Measurements from ENCODE around the gene DUSP22. TPM values are rescaled to one million over a fixed set of nuclear protein-coding genes. Genes with fewer than 3 reads are reported as not detected.

DUSP22 gene
- total and polyA plus RNA-seq, 2 donors (not counting 1 experiment from before 2014, with no cell fraction given): 117 to 133 TPM

GRCh38 chr6:290111-290922 lies 2.0 kb upstream of the DUSP22 start:
- intact Hi-C loops (cut with micrococcal nuclease): loop anchor here (2.0 to 5.0 kb wide), 5 partner anchors 20 to 102 kb away; no protein-coding TSS in a partner anchor
- H3K36me3 ChIP-seq (replicated peaks in 1 of 2; ENCODE audit: control extremely low read depth in 1 of 2, control insufficient read depth in 1 of 2, extremely low read depth in 1 of 2, insufficient read depth in 2 of 2, low read length in 1 of 2): no peaks in the 10 kb centered on the region
- WGBS (ENCODE audit: insufficient coverage): 54% methylated on average over 3 of the region's 9 CpGs
- H3K9me3 ChIP-seq (ENCODE audit: control extremely low read depth in 1 of 3, control insufficient read depth in 2 of 3, insufficient read depth in 1 of 3, low read length in 2 of 3): peaks cover 0 to 4% (median 0%) of the 10 kb centered on the region in 3 donors
- ATAC-seq (ENCODE audit: low read depth): no peak
- Mint-ChIP-seq H3K27ac (peak overlapping the region; percentile 86), H3K9me3 (ENCODE audit: insufficient read depth) (no peaks in the 10 kb centered on the region), H3K4me3 (peak overlapping the region; percentile 74), H3K4me1 (peaks cover 69% of the 10 kb centered on the region), H3K27me3 (no peaks in the 10 kb centered on the region)
- peak; percentile 75 for DNase-seq
- H3K4me3 ChIP-seq (ENCODE audit: control extremely low read depth in 1 of 5, extremely low read depth in 1 of 5, insufficient read depth in 1 of 5, low read depth in 2 of 5, low read length in 4 of 5): peak overlapping the region in 1 of 5 experiments; percentile 87
- peak overlapping the region; percentile 20 for H2AFZ ChIP-seq (ENCODE audit: insufficient read depth, low read depth, low read length, poor library complexity, severe bottlenecking)
- H3K27ac ChIP-seq (ENCODE audit: low read length in 2 of 2): peak overlapping the region; percentile 93 to 95
- H4K20me1 ChIP-seq (ENCODE audit: control insufficient read depth, insufficient read depth, low read length, poor library complexity, severe bottlenecking): no peaks in the 10 kb centered on the region
- H3K79me2 ChIP-seq (ENCODE audit: control insufficient read depth, insufficient read depth, low read length): peaks cover 11% of the 10 kb centered on the region
- H3K4me2 ChIP-seq (replicated peaks; ENCODE audit: low read depth, low read length, poor library complexity, severe bottlenecking): peak overlapping the region; percentile 80
- no peak for TF ChIP-seq CTCF (IDR thresholded peaks at IDR 0.05)
- no peak for TF ChIP-seq EZH2 (IDR thresholded peaks at IDR 0.05; ENCODE audit: borderline replicate concordance, insufficient read depth, low read depth, low read length, poor library complexity, severe bottlenecking)
- peaks cover 80 to 90% of the 10 kb centered on the region in 2 donors for H3K4me1 ChIP-seq (ENCODE audit: control insufficient read depth in 2 of 2, insufficient read depth in 2 of 2, low read length in 2 of 2)
- peak overlapping the region; percentile 74 for H3K9ac ChIP-seq (ENCODE audit: low read length)
- CTCF ChIA-PET: interaction anchor here (0.6 to 3.2 kb wide), 10 partner anchors 25 to 106 kb away, joined by 3 to 15 read pairs (median 4); no protein-coding TSS in a partner anchor
- no peaks in the 10 kb centered on the region for H3K27me3 ChIP-seq (replicated peaks in 1 of 4; ENCODE audit: control extremely low read depth in 1 of 4, control insufficient read depth in 3 of 4, insufficient read depth in 4 of 4, low read length in 3 of 4)
- POLR2A ChIA-PET: interaction anchor here (0.8 to 1.8 kb wide), 3 partner anchors 48 to 102 kb away, joined by 3 to 4 read pairs (median 3); partner anchors contain the start of gene IRF4
